OCI-LY1 (cell line): Measurements from ENCODE around the gene PDSS1.

Experiments used
- H2AFZ ChIP-seq: fragments of 200-600 bp; sonication (generic), shearing (Covaris generic); 2 replicates; pipeline ENCODE4 v1.6.0; 2014; ENCODE audit warnings: antibody characterized with exemption, mild to moderate bottlenecking, low read length
- H3F3A ChIP-seq: fragments of 200-600 bp; sonication (generic), shearing (Covaris generic); 2 replicates; pipeline ENCODE4 v1.6.0; 2014; ENCODE audit warnings: mild to moderate bottlenecking, antibody characterized with exemption, low read length, moderate library complexity; ENCODE audit not compliant: insufficient read depth
- H3K27ac ChIP-seq: fragments of 200-600 bp; sonication (generic); 2 replicates; pipeline ENCODE4 v1.5.1; 2014; ENCODE audit warnings: low read length, mixed run types, mild to moderate bottlenecking, low read depth; ENCODE audit not compliant: poor library complexity, severe bottlenecking
- H3K27me3 ChIP-seq: fragments of 200-600 bp; sonication (generic); 2 replicates; pipeline ENCODE4 v1.6.0; 2014; ENCODE audit warnings: antibody characterized with exemption, mild to moderate bottlenecking, low read length, moderate library complexity; ENCODE audit not compliant: insufficient read depth
- H3K36me3 ChIP-seq: fragments of 200-600 bp; sonication (generic); 2 replicates; pipeline ENCODE4 v1.6.1; 2014; ENCODE audit warnings: mild to moderate bottlenecking, antibody characterized with exemption, low read length, moderate library complexity, mixed read lengths; ENCODE audit not compliant: insufficient read depth
- H3K4me1 ChIP-seq: fragments of 200-600 bp; sonication (generic); 2 replicates; pipeline ENCODE4 v1.5.1; 2014; ENCODE audit warnings: mild to moderate bottlenecking, low read length, moderate library complexity; ENCODE audit not compliant: insufficient read depth, severe bottlenecking
- H3K4me2 ChIP-seq: fragments of 200-600 bp; sonication (generic), shearing (Covaris generic); 2 replicates; pipeline ENCODE4 v1.6.1; 2014; ENCODE audit warnings: low read length
- H3K4me3 ChIP-seq: fragments of 200-600 bp; sonication (generic); 2 replicates; pipeline ENCODE4 v1.5.1; 2014; ENCODE audit warnings: low read length, low read depth, mild to moderate bottlenecking, mixed read lengths; ENCODE audit not compliant: poor library complexity, severe bottlenecking
- H3K79me2 ChIP-seq: fragments of 200-600 bp; shearing (Covaris generic); 2 replicates; pipeline ENCODE4 v1.6.1; 2016; ENCODE audit warnings: mixed run types, low read length, mixed read lengths; ENCODE audit not compliant: insufficient read depth
- H3K9ac ChIP-seq: fragments of 200-600 bp; sonication (generic), shearing (Covaris generic); 2 replicates; pipeline ENCODE4 v1.6.1; 2014; ENCODE audit warnings: mild to moderate bottlenecking, low read length, mixed read lengths
- H3K9me2 ChIP-seq: fragments of 200-600 bp; sonication (generic), shearing (Covaris generic); 2 replicates; pipeline ENCODE4 v1.6.1; 2014; ENCODE audit warnings: low read depth, mild to moderate bottlenecking, low read length, mixed read lengths
- H3K9me3 ChIP-seq: fragments of 200-600 bp; shearing (Covaris generic); 2 replicates; pipeline ENCODE4 v1.6.1; 2014; ENCODE audit warnings: low read length, mixed read lengths
- H4K20me1 ChIP-seq: fragments of 200-600 bp; sonication (generic), shearing (Covaris generic); 2 replicates; pipeline ENCODE4 v1.6.0; 2016; ENCODE audit warnings: mild to moderate bottlenecking, low read length; ENCODE audit not compliant: insufficient read depth
- EZH2 ChIP-seq: fragments of 200-600 bp; sonication (generic), shearing (Covaris generic); IDR thresholded peaks from 2 replicates; pipeline ENCODE4 v1.8.0; 2017; ENCODE audit warnings: borderline replicate concordance, mixed run types, mild to moderate bottlenecking, antibody characterized with exemption, low read length, moderate library complexity, mixed read lengths
- TF ChIP-seq, protein P1 (sequence below): fragments of 200-600 bp; sonication (generic), shearing (Covaris generic); IDR thresholded peaks from 2 replicates; pipeline ENCODE4 v1.5.1; 2017; ENCODE audit warnings: mild to moderate bottlenecking, antibody characterized with exemption, low read length, moderate library complexity, mixed read lengths

Gene PDSS1

DNA sequence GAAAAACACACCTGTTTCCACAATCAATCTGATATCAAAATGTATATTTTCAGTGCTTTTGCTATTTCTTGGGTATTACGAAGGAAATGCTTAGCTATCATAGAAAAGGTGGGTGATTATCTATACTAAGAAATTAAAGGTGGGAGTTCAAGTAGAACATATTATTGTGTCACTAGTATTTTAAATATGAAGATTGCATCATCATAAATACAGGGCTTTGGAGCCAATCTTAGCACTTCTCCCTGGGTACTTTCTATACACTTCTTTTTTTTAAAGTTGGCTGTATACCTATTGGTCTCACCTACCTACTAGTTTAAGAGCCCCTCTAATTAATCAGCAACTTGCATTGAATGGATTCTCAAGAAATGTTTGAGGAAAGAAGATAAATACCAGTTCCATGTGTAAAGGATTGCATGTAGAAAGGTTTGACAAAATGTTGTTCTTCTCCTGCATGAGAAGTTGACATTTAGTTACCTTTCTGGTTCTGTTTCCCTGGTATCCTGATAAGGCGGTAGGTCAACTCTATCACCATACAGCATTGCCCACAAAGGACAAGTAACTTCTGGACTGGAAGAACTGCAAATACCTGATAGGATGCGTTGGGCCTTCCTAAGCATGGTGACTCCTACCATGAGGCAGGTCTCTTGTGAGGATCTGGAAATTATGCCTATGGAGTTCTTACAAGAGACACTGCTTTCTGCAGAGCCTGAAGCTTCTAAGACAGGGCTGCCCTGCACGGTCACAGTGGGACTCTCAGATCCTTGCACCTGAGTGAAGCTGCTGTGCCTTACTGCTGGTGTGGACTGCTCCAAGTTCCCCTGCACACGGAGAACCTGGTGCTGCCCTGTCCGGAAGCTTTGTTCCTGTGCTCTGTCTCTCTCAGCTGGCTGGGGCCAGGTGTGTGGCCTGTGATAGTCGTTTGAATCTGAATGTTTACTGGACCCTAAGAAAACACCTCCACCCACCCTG is 32.1 kb upstream of the PDSS1 start:
- H3K4me1 ChIP-seq: no peaks in the 10 kb centered on the region
- H3K27ac ChIP-seq: no peak overlapping the region
- H3K4me2 ChIP-seq: no peak overlapping the region
- no peaks in the 10 kb centered on the region for H3F3A ChIP-seq
- no peak for TF ChIP-seq EZH2
- TF ChIP-seq, protein P1, sequence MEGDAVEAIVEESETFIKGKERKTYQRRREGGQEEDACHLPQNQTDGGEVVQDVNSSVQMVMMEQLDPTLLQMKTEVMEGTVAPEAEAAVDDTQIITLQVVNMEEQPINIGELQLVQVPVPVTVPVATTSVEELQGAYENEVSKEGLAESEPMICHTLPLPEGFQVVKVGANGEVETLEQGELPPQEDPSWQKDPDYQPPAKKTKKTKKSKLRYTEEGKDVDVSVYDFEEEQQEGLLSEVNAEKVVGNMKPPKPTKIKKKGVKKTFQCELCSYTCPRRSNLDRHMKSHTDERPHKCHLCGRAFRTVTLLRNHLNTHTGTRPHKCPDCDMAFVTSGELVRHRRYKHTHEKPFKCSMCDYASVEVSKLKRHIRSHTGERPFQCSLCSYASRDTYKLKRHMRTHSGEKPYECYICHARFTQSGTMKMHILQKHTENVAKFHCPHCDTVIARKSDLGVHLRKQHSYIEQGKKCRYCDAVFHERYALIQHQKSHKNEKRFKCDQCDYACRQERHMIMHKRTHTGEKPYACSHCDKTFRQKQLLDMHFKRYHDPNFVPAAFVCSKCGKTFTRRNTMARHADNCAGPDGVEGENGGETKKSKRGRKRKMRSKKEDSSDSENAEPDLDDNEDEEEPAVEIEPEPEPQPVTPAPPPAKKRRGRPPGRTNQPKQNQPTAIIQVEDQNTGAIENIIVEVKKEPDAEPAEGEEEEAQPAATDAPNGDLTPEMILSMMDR: no peak
- no peaks in the 10 kb centered on the region for H3K9me2 ChIP-seq
- H3K4me3 ChIP-seq: no peak overlapping the region
- H3K27me3 ChIP-seq: peaks cover 3% of the 10 kb centered on the region; the same call in 1 of the 2 replicates
- no peak overlapping the region for H2AFZ ChIP-seq
- H3K79me2 ChIP-seq: no peaks in the 10 kb centered on the region
- no peaks in the 10 kb centered on the region for H3K9me3 ChIP-seq
- no peaks in the 10 kb centered on the region for H4K20me1 ChIP-seq
- H3K36me3 ChIP-seq: no peaks in the 10 kb centered on the region; the same call in 1 of the 2 replicates
- no peak overlapping the region for H3K9ac ChIP-seq

GRCh38 chr10:26675873-26676257 is 21.6 kb upstream of the PDSS1 start:
- H3K9me3 ChIP-seq: no peaks in the 10 kb centered on the region
- no peak overlapping the region for H3K27ac ChIP-seq
- TF ChIP-seq, protein P1: no peak
- no peak for TF ChIP-seq EZH2
- H3K9me2 ChIP-seq: no peaks in the 10 kb centered on the region
- H3K9ac ChIP-seq: no peak overlapping the region
- H3K36me3 ChIP-seq: no peaks in the 10 kb centered on the region
- H3K4me1 ChIP-seq: no peaks in the 10 kb centered on the region
- no peak overlapping the region for H3K4me2 ChIP-seq
- H3K27me3 ChIP-seq: no peaks in the 10 kb centered on the region
- no peaks in the 10 kb centered on the region for H3F3A ChIP-seq
- H3K79me2 ChIP-seq: no peaks in the 10 kb centered on the region
- no peak overlapping the region for H2AFZ ChIP-seq
- H4K20me1 ChIP-seq: no peaks in the 10 kb centered on the region
- H3K4me3 ChIP-seq: no peak overlapping the region

DNA sequence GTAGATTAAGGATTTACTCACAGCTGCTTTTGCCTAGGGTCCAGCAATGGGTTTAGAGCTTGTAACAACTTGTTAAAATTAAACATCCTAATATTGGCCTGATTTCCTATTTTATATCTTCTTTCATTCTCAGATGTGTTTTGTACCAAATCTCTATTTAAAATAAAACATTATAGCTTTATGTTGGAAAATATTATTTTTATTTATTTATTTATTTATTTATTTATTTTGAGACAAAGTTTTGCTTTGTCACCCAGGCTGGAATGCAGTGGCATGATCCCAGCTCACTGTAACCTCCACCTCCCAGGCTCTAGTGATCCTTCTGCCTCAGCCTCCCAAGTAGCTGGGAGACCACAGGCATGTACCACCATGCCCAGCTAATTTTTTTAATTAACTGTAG is 17.9 kb upstream of the PDSS1 start:
- Histone ChIP-seq H3K36me3 (no peaks in the 10 kb centered on the region), H3K27ac (no peak overlapping the region), H2AFZ (no peak overlapping the region), H3K4me3 (no peak overlapping the region), H3K9ac (no peak overlapping the region), H3K79me2 (no peaks in the 10 kb centered on the region), H3K9me3 (no peaks in the 10 kb centered on the region), H3F3A (no peaks in the 10 kb centered on the region), H3K4me1 (no peaks in the 10 kb centered on the region), H4K20me1 (no peaks in the 10 kb centered on the region), H3K27me3 (no peaks in the 10 kb centered on the region), H3K9me2 (no peaks in the 10 kb centered on the region), H3K4me2 (no peak overlapping the region)
- no peak for TF ChIP-seq EZH2
- TF ChIP-seq, protein P1: no peak
